Measurements from ENCODE around the gene GRIK2.

GRIK2 gene

GRCh38 chr6:101400326-101401135 is 7.0 kb downstream of the GRIK2 start:
- DNase-seq (ENCODE audit: low read depth), result no peak

DNA sequence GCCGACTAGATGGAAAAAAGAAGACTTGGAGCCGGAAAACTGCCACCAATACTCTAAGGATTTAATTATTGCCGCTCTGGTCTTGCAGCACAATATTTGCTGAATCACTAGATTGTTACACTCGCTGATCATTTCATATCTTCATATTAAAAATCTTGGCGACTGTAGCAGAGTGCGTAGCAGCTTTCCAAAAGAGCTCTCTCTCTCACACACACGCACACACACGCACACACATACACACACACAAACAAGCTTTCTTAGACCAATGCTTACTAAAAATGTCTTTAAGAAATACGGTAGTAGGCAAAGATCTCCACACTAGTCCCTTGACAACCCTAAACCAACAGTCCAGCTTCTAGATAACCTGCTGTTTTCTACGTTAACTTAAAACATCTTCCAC is 7.7 kb downstream of the GRIK2 start:
- DNase-seq (ENCODE audit: low read depth), result no peak

DNA sequence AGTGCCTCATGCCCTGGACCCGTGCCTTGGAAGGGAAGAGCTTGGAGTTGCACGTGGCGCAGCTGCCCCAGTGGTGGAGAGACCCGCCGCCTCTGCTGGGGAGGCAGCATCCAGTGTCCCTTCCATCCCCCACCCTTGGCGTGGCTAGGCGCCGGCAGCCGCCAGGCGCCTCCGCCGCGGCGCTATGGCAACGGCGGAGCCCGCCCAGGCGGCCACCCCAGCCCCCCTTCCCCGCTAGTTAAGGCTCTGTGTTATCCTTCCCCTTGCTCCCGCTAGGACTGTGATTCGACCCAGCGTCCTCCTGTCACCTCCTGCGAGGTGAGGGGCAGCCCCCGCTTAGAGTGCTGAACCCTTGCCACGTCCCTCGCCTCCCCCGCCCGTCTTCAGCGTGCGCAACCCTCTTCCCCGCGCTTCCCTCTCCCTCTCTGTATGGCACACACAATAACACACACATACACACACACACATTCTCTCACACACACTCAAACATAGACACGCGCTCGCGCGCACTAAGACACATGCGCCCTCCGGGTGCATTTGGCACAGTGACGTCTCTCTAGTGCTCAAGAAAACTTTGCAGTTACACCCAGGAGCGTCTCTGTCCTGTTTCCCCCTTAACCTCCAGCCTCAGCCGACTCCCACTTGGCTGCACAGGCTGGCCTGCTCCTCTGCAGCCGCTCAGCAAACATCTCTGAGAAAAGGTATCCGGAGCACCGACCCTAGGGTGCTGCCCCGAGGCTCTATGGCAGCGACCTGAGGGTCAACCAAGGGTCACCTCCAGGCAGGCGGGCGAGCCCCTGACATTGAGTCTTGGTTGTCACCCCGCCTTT is 8.5 kb downstream of the GRIK2 start:
- no peak for DNase-seq (ENCODE audit: low read depth)

GRCh38 chr6:101402622-101403031 is 9.1 kb downstream of the GRIK2 start:
- no peak for DNase-seq (ENCODE audit: low read depth)

GRCh38 chr6:101403216-101403945 is 9.9 kb downstream of the GRIK2 start:
- no peak for DNase-seq (ENCODE audit: low read depth)

DNA sequence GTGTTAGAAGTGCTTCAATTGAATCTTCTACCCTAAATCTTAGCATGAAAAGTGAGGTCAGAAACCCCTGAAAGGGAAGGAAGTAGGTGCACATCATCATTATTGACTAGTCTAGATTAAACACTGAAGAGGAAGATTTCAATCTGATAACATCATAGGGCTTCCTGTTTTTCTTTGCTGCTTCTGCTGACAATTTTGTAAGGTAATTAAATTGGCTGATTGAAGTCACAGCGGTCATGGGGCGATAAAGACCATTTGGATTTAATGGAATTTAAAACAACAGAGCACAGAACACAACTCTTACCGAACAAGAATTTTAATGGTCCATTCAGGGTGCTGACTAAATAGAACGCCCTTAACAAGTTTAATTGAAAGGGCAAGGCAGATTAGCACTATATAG is 11.3 kb downstream of the GRIK2 start:
- no peak for DNase-seq (ENCODE audit: low read depth)

GRCh38 chr6:101413773-101414172 is 20.3 kb downstream of the GRIK2 start:
- DNase-seq (ENCODE audit: low read depth), result no peak

DNA sequence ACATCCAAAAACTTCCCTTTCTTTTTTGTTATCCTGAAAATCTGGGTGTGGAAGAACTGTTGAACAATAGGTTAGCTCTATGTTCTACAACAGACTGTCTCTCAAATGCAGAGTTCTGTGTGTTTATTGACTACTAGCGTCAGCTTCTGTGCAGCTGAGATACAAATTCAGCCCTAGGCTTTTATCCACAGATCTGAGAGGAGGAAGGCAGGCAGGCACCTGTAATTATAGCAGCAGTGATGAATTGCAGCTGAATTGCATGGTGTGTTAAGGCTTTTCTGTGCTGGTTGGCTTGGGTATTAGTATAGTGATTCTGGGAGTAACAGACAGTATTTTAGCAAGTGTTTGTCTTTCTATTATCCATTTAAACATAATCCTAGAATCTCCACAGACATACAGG is 24.4 kb downstream of the GRIK2 start:
- no peak for DNase-seq (ENCODE audit: low read depth)

DNA sequence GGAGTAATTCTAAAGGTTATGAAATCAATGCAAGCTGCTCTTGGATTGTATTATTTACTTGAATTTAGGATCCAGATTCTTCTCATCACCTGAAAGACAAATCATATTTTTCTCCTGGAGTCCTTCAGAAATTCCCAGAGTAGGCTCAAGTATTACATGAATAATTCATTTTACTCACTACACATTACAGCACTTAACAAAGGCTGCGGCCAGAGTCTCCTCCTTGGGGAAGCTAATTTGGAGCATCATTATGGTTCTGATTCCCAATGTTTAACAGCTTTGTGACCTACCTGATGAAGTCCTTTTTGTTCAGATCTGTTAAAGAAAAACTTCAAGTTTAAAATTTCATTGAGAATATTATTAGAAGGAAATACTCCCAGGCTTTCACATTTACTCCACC is 28.7 kb downstream of the GRIK2 start:
- DNase-seq (ENCODE audit: low read depth), result no peak

DNA sequence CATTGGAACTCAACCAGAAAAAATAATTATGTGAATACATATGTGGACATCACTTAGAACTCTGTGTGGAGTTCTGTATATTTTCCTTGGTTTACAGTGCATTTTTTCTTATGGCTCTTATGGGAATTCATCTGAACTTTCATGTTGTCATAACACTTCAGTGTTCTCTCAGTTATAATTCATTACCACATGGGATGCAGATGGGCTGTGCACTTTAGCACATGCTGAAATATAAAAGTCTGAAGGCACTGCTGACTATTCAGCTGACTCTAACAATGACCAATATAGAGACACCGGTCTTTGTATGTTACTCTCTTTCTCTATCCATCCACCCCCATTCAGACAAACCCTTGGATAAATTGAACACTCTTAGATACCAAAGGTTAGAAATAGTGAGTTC is 29.3 kb downstream of the GRIK2 start:
- DNase-seq (ENCODE audit: low read depth), result no peak

- DNase-seq (ENCODE audit: low read depth), result no peak
Observed at GRCh38 chr6:101429270-101429669, 35.8 kb downstream of the GRIK2 start.

DNA sequence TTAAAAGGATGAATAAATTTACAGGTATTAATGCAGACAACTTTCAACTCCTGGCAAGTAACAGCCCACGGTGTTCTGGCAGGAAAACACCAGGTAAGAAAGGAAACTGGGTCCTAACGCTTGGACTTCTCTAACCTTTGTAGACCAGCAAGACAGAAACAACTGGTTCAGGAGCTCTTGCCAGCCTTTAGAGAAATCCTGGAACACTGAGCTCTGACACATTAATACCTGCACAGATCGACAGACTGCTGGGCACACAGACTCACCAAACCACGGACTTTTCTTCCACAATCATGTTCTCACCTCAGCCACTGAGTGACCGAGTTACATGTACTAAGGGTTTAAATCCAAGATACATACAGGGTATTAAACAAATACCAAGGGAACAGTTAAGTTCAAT is 36.3 kb downstream of the GRIK2 start:
- no peak for DNase-seq (ENCODE audit: low read depth)

GRCh38 chr6:101433141-101433540 is 39.6 kb downstream of the GRIK2 start:
- no peak for DNase-seq (ENCODE audit: low read depth)

DNA sequence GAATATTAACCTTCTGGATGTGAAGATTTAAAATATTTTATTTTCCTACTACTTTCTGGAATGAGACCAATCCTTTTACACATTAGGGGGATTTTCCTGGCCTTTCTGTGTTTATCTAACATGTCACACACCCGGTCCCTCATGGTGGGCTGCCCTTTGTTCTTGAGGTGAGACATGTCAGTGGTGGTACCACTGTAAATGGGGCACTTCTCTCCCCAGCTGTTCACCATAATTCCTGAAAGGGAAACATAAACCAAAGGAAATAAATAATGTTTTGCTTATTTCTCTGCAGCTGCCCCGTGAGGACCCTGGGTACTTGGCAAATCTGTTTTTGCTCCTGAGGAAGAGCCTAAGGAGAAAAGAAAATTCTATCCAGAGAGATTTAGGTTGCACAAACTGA is 41.1 kb downstream of the GRIK2 start:
- DNase-seq (ENCODE audit: low read depth), result no peak

DNA sequence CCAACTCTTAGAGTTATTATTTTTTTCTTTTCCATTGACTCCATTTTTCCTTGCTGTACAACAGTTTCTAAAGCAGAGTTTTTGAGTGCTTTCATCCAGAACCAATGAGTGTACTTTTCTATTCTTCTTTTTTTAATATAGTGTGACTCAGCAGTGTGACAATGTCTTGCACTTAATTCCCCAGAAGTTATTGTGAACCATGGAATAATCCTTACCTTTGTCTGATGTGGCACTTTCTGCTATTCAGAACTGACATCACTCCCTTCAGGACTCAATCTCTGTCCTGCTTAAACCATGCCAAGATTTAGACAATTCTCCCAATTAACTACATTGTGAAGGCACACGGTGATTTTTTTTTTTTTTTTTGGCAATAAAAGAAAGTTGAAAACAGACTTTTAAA is 41.5 kb downstream of the GRIK2 start:
- DNase-seq (ENCODE audit: low read depth), result no peak

GRCh38 chr6:101439790-101440189 is 46.3 kb downstream of the GRIK2 start:
- no peak for DNase-seq (ENCODE audit: low read depth)

DNA sequence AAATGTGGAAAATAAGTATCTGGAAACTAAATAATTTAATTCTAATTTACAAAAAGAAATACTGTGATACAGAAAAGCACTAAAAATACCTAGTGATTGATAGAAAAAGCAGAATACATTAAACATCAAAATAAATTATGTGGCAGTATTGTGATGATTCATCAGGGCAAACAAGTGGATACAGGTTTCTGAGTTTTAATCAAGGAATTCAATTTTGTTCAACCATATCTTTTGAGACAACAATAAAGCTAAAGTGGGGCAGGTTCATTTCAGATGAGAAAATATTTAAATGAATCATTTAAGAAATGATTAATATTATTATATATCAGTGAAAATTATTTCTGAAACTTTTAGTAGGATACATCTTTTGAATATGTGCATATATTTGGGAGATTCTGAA is 49.8 kb downstream of the GRIK2 start:
- no peak for DNase-seq (ENCODE audit: low read depth)

GRCh38 chr6:101444717-101445116 is 51.2 kb downstream of the GRIK2 start:
- no peak for DNase-seq (ENCODE audit: low read depth)

DNA sequence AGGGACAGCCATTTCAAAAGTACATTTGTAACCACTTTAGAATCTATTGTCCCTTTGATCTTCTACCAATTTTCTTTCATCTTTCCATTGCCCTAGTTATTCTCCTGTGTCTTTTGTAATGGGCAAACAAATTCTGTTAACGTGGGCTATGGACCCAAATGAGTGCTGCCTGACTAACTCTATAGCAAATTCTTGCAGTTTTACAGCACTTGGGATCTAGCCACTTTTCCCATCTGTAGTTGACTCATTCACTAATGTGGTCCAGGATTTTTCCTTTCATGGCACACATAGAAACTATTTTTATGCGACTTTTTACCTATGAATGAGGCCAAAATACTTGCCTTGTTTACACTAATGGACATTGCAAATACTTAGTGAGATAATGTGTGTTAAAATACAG is 52.0 kb downstream of the GRIK2 start:
- no peak for DNase-seq (ENCODE audit: low read depth)

GRCh38 chr6:101450901-101451300 is 57.4 kb downstream of the GRIK2 start:
- DNase-seq (ENCODE audit: low read depth), result no peak

DNA sequence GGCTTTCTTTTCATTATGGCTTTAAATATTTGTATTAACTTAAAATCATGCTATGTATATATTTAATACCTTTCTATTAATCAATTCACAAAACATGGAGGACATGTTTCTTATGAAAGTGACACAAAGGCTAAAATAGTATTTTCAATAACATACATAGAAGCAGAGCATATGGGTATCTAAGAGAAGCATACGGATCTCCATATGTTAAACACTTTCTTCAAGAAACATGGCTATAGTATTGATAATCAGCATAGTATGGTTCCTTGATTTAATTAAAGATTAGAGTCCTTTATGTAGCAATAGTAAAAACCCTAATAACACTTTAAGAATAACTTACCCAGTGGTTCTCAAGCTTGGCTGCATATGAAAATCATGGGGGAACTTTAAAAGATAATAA is 58.5 kb downstream of the GRIK2 start:
- DNase-seq (ENCODE audit: low read depth), result no peak

DNA sequence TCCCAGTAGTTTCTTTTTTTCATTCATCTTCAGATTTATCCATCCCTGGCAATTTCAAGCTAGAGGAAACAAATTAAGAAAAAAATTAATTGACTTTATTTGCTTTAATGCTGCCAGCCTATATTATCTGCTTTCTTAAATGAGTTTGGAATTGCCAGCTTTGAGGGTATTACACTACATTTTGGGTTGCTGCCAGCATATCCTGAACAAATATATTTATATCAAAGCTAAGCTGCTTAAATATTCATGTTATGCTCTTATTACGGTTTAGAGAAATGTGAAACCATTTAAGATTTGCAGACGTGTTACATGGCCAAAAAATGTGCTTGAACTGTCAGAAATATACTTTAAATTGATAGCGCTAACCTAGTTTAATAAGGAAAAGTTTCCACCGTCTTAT is 59.7 kb downstream of the GRIK2 start:
- no peak for DNase-seq (ENCODE audit: low read depth)

All from T-helper 22 cell (primary cell).